H9 (cell line): ENCODE data around the gene CIART. TPM values are rescaled to one million over a fixed set of nuclear protein-coding genes. Genes with fewer than 3 reads are reported as not detected.
A peak's percentile ranks its signal among the peaks of the same experiment; 100 is the strongest.
"Not testable (repeated sequence)": the region's sequence is repeated elsewhere in the genome, so short reads cannot be mapped to it uniquely, and the experiment has no call there.

Experiments used
- DNase-seq: peaks from one replicate; pipeline ENCODE4 v3.0.0-alpha.2; 2017
- H2AFZ ChIP-seq: one replicate; pipeline ENCODE4 v1.6.1; 2013; ENCODE audit warnings: mild to moderate bottlenecking, low read length, control low read depth, moderate library complexity
- H2AK5ac ChIP-seq: 2 replicates; pipeline ENCODE4 v1.6.1; 2013; ENCODE audit warnings: low read length, control low read depth, mixed read lengths; ENCODE audit not compliant: insufficient read length
- H2BK120ac ChIP-seq: one replicate; pipeline ENCODE4 v1.6.1; 2013; ENCODE audit warnings: low read depth, mild to moderate bottlenecking, low read length, control low read depth, inconsistent platforms; ENCODE audit not compliant: poor library complexity, severe bottlenecking
- H2BK12ac ChIP-seq: 2 replicates; pipeline ENCODE4 v1.6.1; 2013; ENCODE audit warnings: low read length, control low read depth, mixed read lengths, low read depth; ENCODE audit not compliant: insufficient read length
- H2BK15ac ChIP-seq: 2 replicates; pipeline ENCODE4 v1.6.1; 2013; ENCODE audit warnings: low read depth, low read length, control low read depth
- H2BK20ac ChIP-seq: one replicate; pipeline ENCODE4 v1.6.1; 2013; ENCODE audit warnings: low read depth, mild to moderate bottlenecking, low read length, control low read depth, inconsistent platforms; ENCODE audit not compliant: poor library complexity, severe bottlenecking
- H2BK5ac ChIP-seq: 2 replicates; pipeline ENCODE4 v1.6.1; 2013; ENCODE audit warnings: low read length, control low read depth, mixed read lengths; ENCODE audit not compliant: insufficient read length
- H3K14ac ChIP-seq: 2 replicates; pipeline ENCODE4 v1.6.1; 2013; ENCODE audit warnings: low read length, control low read depth; ENCODE audit not compliant: insufficient read depth
- H3K18ac ChIP-seq: 2 replicates; pipeline ENCODE4 v1.6.1; 2013; ENCODE audit warnings: low read depth, mild to moderate bottlenecking, mixed read lengths, low read length, control low read depth; ENCODE audit not compliant: insufficient read length
- H3K23ac ChIP-seq: 2 replicates; pipeline ENCODE4 v1.6.1; 2013; ENCODE audit warnings: low read length, control low read depth, mixed read lengths, low read depth; ENCODE audit not compliant: insufficient read length
- H3K23me2 ChIP-seq: 2 replicates; pipeline ENCODE4 v1.6.1; 2013; ENCODE audit warnings: low read depth, mild to moderate bottlenecking, mixed read lengths, low read length, control low read depth; ENCODE audit not compliant: insufficient read length, poor library complexity, severe bottlenecking
- H3K27ac ChIP-seq: 2 replicates; pipeline ENCODE4 v1.5.1; 2013; ENCODE audit warnings: low read length, control low read depth, mixed read lengths, low read depth; ENCODE audit not compliant: insufficient read length
- H3K27me3 ChIP-seq: 2 replicates; pipeline ENCODE4 v1.6.1; 2013; ENCODE audit warnings: low read length, control low read depth, inconsistent platforms; ENCODE audit not compliant: insufficient read depth
- H3K4ac ChIP-seq: 2 replicates; pipeline ENCODE4 v1.6.1; 2013; ENCODE audit warnings: low read depth, mild to moderate bottlenecking, control low read depth, inconsistent platforms, low read length, moderate library complexity
- H3K4me1 ChIP-seq: 2 replicates; pipeline ENCODE4 v1.6.1; 2013; ENCODE audit warnings: low read length, control low read depth, inconsistent platforms; ENCODE audit not compliant: insufficient read depth
- H3K4me2 ChIP-seq: 2 replicates; pipeline ENCODE4 v1.6.1; 2013; ENCODE audit warnings: low read length, control low read depth, mixed read lengths; ENCODE audit not compliant: insufficient read length, insufficient read depth
- H3K56ac ChIP-seq: 2 replicates; pipeline ENCODE4 v1.6.1; 2013; ENCODE audit warnings: low read depth, mild to moderate bottlenecking, mixed read lengths, low read length, control low read depth; ENCODE audit not compliant: insufficient read length
- H3K79me1 ChIP-seq: 2 replicates; pipeline ENCODE4 v1.6.1; 2013; ENCODE audit warnings: low read depth, mild to moderate bottlenecking, moderate library complexity, low read length, control low read depth, inconsistent platforms; ENCODE audit not compliant: insufficient read depth, poor library complexity, severe bottlenecking
- H3K79me2 ChIP-seq: 2 replicates; pipeline ENCODE4 v1.6.1; 2013; ENCODE audit warnings: low read length, control low read depth, inconsistent platforms; ENCODE audit not compliant: insufficient read depth
- H3K9ac ChIP-seq: 2 replicates; pipeline ENCODE4 v1.6.1; 2013; ENCODE audit warnings: low read length, control low read depth, mixed read lengths; ENCODE audit not compliant: insufficient read length; ENCODE audit errors: extremely low read depth
- H3K9me3 ChIP-seq: one replicate; pipeline ENCODE4 v1.6.1; 2013; ENCODE audit warnings: low read depth, low read length, inconsistent platforms; ENCODE audit not compliant: control insufficient read depth
- H3T11ph ChIP-seq: one replicate; pipeline ENCODE4 v1.6.1; 2013; ENCODE audit warnings: mild to moderate bottlenecking, low read length, control low read depth, inconsistent platforms
- H4K20me1 ChIP-seq: one replicate; pipeline ENCODE4 v1.6.1; 2013; ENCODE audit not compliant: control insufficient read depth, insufficient read length, insufficient read depth
- H4K5ac ChIP-seq: 2 replicates; pipeline ENCODE4 v1.6.1; 2013; ENCODE audit warnings: low read depth, mild to moderate bottlenecking, mixed read lengths, low read length, control low read depth; ENCODE audit not compliant: insufficient read length
- H4K8ac ChIP-seq: replicated peaks from 2 replicates; pipeline ENCODE4 v1.6.1; 2013; ENCODE audit warnings: low read length, control low read depth, mixed read lengths, low read depth; ENCODE audit not compliant: insufficient read length
- H4K91ac ChIP-seq: 2 replicates; pipeline ENCODE4 v1.6.1; 2013; ENCODE audit warnings: low read depth, mild to moderate bottlenecking, moderate library complexity, mixed read lengths, low read length, control low read depth; ENCODE audit not compliant: insufficient read length
- H3K27ac Mint-ChIP-seq, 3 experiments: 2 replicates in 2 of 3; 3 replicates in 1 of 3; pipeline ENCODE4 v1.8.0; 2020 to 2021; ENCODE audit warnings: mixed read lengths in 3 of 3, mild to moderate bottlenecking in 1 of 3, moderate library complexity in 1 of 3
- H3K27me3 Mint-ChIP-seq: 2 replicates; pipeline ENCODE4 v1.8.0; 2021; ENCODE audit warnings: low read depth, mild to moderate bottlenecking, moderate library complexity, mixed read lengths
- H3K36me3 Mint-ChIP-seq, 3 experiments: 2 replicates in 2 of 3; 3 replicates in 1 of 3; pipeline ENCODE4 v1.8.0; 2020 to 2021; ENCODE audit warnings: low read depth in 3 of 3, mixed read lengths in 3 of 3; ENCODE audit not compliant: insufficient read depth in 1 of 3
- H3K4me1 Mint-ChIP-seq, 2 experiments: 2 replicates each; pipeline ENCODE4 v1.8.0; 2020; ENCODE audit warnings: mixed read lengths in 2 of 2
- H3K4me3 Mint-ChIP-seq, 2 experiments: 2 replicates in 1 of 2; 3 replicates in 1 of 2; pipeline ENCODE4 v1.8.0; 2020 to 2021; ENCODE audit warnings: mild to moderate bottlenecking in 2 of 2, mixed read lengths in 2 of 2, moderate library complexity in 1 of 2
- H3K9me3 Mint-ChIP-seq, 2 experiments: 2 replicates in 1 of 2; 3 replicates in 1 of 2; pipeline ENCODE4 v1.8.0; 2020; ENCODE audit warnings: mild to moderate bottlenecking in 2 of 2, mixed read lengths in 2 of 2, moderate library complexity in 1 of 2
- WGBS: extraction: QIAGEN DNeasy Blood & Tissue Kit; methylation state at CpG from one replicate; pipeline ENCODE4 v1.1.7; 2013; ENCODE audit warnings: missing lambda C conversion rate, low lambda C conversion rate, mixed read lengths; ENCODE audit not compliant: insufficient read length; ENCODE audit errors: extremely low coverage; 5-methylcytosine and 5-hydroxymethylcytosine counted together
- total RNA-seq: library from RNA; stranded (reverse); gene quantifications from 2 replicates; pipeline ENCODE4 v1.2.1, GENCODE V29; 2021
- TF ChIP-seq, protein P1 (sequence below): fragments of 200-600 bp; sonication (generic); conservative IDR thresholded peaks from 3 replicates; pipeline ENCODE4 v1.8.0; 2021; ENCODE audit warnings: antibody characterized with exemption, mild to moderate bottlenecking

CIART gene
- total RNA-seq, 1 experiment from 2014 or later, result 15.6 TPM

DNA sequence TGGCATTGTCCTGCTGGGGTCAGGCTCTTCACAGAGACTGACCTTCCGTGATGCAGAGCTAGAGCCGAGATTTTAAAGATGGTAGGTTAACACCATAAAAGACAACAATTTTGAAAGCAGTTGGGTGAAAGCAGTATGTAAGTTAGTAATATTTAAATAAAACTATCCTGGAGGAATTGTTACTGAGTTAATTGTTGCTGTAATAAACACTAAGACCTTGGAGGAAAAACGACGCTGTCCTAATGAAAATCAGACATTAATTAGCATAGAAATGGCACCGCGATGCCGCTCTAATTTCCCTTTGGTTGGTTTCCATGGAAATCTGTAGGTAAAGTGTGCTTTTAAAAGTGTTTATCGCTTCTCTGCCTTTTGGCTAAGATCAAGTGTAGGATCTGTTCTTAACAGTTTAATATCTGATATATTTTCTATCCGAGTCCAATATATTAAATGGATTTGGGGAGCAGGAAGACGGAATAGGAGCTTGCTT is 45.7 kb upstream of the CIART start:
- peaks cover 15% of the 10 kb centered on the region for H3K23me2 ChIP-seq
- no peak overlapping the region for H4K91ac ChIP-seq
- peak overlapping the region; percentile 55 for H3K4me2 ChIP-seq
- no peak overlapping the region; the same call in 1 of the 2 replicates for H3K4ac ChIP-seq
- no CpG with 5 or more reads among the region's 10 CpGs for WGBS
- H2BK120ac ChIP-seq, result peak overlapping the region; percentile 38
- peak overlapping the region; percentile 95 for H3T11ph ChIP-seq
- H2BK12ac ChIP-seq, result no peak overlapping the region
- H3K27me3 ChIP-seq, result no peaks in the 10 kb centered on the region
- no peaks in the 10 kb centered on the region for H3K79me1 ChIP-seq
- H2BK15ac ChIP-seq, result no peak overlapping the region
- peak overlapping the region; percentile 97 for H3K9ac ChIP-seq
- no peak overlapping the region; a peak in 1 of 7 replicates for H3K27ac Mint-ChIP-seq
- H3K18ac ChIP-seq, result peak overlapping the region; percentile 93
- no peaks in the 10 kb centered on the region for H3K9me3 ChIP-seq
- H3K4me1 Mint-ChIP-seq, result peaks cover 18 to 19% of the 10 kb centered on the region in 2 experiments
- H2BK5ac ChIP-seq, result peak overlapping the region; percentile 37
- H3K23ac ChIP-seq, result no peak overlapping the region
- no peaks in the 10 kb centered on the region for H4K20me1 ChIP-seq
- H2AK5ac ChIP-seq, result no peak overlapping the region
- no peak for DNase-seq
- no peak overlapping the region for H3K4me3 Mint-ChIP-seq
- no peaks in the 10 kb centered on the region; a peak in 1 of 5 replicates for H3K9me3 Mint-ChIP-seq
- H4K8ac ChIP-seq, result no peak overlapping the region
- TF ChIP-seq, protein P1, sequence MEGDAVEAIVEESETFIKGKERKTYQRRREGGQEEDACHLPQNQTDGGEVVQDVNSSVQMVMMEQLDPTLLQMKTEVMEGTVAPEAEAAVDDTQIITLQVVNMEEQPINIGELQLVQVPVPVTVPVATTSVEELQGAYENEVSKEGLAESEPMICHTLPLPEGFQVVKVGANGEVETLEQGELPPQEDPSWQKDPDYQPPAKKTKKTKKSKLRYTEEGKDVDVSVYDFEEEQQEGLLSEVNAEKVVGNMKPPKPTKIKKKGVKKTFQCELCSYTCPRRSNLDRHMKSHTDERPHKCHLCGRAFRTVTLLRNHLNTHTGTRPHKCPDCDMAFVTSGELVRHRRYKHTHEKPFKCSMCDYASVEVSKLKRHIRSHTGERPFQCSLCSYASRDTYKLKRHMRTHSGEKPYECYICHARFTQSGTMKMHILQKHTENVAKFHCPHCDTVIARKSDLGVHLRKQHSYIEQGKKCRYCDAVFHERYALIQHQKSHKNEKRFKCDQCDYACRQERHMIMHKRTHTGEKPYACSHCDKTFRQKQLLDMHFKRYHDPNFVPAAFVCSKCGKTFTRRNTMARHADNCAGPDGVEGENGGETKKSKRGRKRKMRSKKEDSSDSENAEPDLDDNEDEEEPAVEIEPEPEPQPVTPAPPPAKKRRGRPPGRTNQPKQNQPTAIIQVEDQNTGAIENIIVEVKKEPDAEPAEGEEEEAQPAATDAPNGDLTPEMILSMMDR, result no peak
- peaks cover 0 to 6% (median 0%) of the 10 kb centered on the region in 3 experiments; a peak in 1 of 7 replicates for H3K36me3 Mint-ChIP-seq
- no peaks in the 10 kb centered on the region; the same call in 1 of the 2 replicates for H3K4me1 ChIP-seq
- peak overlapping the region; percentile 76 for H2BK20ac ChIP-seq
- peak overlapping the region; percentile 79 for H4K5ac ChIP-seq
- no peaks in the 10 kb centered on the region; the same call in 1 of the 2 replicates for H3K27me3 Mint-ChIP-seq
- no peak overlapping the region for H3K56ac ChIP-seq
- peaks cover 19% of the 10 kb centered on the region; the same call in 1 of the 2 replicates for H3K79me2 ChIP-seq
- no peak overlapping the region for H2AFZ ChIP-seq
- H3K27ac ChIP-seq, result peak overlapping the region; percentile 97
- no peak overlapping the region; the same call in 1 of the 2 replicates for H3K14ac ChIP-seq

DNA sequence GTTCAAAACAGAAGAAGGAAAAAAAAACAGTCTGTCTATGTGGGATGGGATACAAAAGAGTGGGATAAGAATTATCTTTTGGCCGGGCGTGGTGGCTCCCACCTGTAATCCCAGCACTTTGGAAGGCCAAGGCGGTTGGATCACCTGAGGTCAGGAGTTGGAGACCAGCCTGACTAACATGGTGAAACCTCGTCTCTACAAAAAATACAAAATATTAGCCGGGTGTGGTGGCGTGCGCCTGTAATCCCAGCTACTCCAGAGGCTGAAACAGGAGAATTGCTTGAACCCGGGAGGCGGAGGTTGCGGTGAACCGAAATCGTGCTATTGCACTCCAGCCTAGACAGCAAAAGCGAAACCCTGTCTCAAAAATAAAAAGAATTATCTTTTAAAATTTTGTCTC is 45.2 kb upstream of the CIART start:
- H3K4ac ChIP-seq, H3K56ac ChIP-seq, H3K23ac ChIP-seq, H2BK12ac ChIP-seq, H4K8ac ChIP-seq, H3K4me3 Mint-ChIP-seq, H3K4me1 ChIP-seq, H2AK5ac ChIP-seq, H3K14ac ChIP-seq, H4K91ac ChIP-seq, H3K36me3 Mint-ChIP-seq, H2BK120ac ChIP-seq, H2BK20ac ChIP-seq, H2BK15ac ChIP-seq, H2AFZ ChIP-seq, H3K9ac ChIP-seq, H3K18ac ChIP-seq, H3K79me1 ChIP-seq, H3T11ph ChIP-seq, DNase-seq, H3K27ac Mint-ChIP-seq, H3K27ac ChIP-seq, H3K27me3 ChIP-seq, H3K9me3 ChIP-seq, H4K20me1 ChIP-seq, H3K27me3 Mint-ChIP-seq, H4K5ac ChIP-seq, H3K9me3 Mint-ChIP-seq, H2BK5ac ChIP-seq: not testable (repeated sequence)
- peaks cover 18 to 19% of the 10 kb centered on the region in 2 experiments for H3K4me1 Mint-ChIP-seq
- H3K79me2 ChIP-seq, result peaks cover 17% of the 10 kb centered on the region; the same call in 1 of the 2 replicates
- no CpG with 5 or more reads among the region's 13 CpGs for WGBS
- H3K4me2 ChIP-seq, result peak overlapping the region; percentile 55
- peaks cover 15% of the 10 kb centered on the region for H3K23me2 ChIP-seq
